Brain pericyte (primary cell): ENCODE results near the gene ZDHHC13.
"Not testable (repeated sequence)": the region's sequence is repeated elsewhere in the genome, so short reads cannot be mapped to it uniquely, and the experiment has no call there.

Experiments
- DNase-seq: peaks from one replicate; pipeline ENCODE4 v3.0.0-alpha.2; 2012; ENCODE audit warnings: low read depth, low spot score

ZDHHC13 gene

DNA sequence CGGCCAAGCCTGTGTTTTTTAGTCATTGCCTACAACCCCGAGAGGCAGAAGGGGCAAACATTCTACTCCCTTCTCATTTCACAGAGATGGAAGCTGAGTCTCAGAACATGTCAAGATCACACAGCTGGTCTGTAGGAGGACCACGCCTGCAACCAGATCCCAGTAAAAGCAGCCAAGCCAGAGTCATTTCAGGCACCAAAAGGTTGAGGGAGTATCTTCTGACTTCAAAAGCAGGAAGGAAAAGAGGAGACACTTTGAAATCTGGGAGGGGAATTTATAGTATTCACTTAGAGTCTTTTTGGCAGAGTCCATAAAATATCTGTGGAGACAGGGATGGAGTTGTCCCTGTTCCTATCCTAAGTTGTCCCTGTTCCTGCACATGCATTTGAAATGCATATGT lies 17.9 kb upstream of the ZDHHC13 start:
- no peak for DNase-seq

DNA sequence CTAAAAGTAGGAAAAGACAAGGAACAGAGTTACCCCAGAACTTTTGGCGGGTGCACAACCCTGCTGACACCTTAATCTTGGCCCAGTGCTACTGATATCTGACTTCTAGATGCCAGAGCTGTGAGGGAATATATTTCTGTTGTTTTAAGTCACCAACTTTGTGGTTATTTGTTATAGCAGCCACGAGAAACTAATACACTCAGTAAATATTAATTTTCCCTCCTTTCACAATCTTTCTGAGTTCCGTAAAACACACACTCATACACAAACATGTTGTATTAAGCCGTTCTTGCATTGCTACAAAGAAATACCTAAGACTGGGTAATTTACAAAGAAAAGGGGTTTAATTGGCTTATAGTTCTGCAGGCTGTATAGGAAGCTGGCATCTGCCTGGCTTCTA lies 16.1 kb upstream of the ZDHHC13 start:
- no peak for DNase-seq

DNA sequence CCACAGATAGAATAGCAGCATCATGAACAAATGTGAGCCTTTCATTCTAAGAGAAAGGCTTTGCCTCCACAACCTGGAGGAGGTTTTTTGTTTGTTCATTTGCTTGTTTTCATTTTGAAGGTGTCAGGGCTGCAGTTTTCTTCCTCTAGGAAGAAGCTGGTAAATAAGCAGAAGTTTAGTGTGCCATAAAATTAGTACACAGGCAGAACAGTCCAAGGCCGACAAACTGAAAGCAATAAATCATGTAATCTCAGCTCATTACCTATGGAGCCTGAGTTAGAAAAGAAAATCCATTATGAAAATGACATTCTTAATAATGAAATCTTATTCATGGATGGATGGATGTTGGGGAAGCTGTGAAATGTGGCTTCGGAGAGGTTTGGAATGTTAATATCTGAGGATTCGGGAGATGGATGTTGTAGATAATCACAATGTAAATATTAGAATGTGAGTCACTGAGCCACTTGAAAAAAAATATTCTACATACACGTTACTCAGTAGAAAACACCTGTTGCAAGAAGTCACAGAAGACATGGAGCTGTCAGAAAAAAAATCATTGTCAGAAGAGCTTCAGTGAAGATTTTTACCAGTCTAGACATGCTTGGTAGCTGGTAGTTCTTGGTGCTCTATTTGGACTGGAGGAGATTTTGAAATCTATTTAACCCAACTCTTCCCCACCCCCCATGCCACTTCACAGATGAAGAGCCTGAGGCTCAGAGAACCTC lies 15.0 kb upstream of the ZDHHC13 start:
- no peak for DNase-seq

DNA sequence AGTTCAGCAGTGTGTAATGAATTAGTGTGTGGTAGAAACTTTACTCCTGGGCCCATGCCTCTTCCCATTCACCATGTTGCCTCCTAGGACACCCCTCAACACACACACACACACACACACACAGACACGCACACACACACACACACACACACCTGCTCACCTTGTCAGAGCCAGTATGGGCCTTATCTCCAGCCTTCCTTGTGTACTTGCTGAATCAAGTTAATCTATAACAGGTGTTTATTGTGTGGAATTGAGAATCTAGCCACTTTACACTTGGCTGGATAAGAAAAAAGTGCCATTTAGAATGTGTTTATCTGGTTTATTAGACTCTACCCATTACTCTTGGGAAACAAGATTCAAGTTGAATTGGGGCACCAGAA lies 14.5 kb upstream of the ZDHHC13 start:
- DNase-seq = no peak

DNA sequence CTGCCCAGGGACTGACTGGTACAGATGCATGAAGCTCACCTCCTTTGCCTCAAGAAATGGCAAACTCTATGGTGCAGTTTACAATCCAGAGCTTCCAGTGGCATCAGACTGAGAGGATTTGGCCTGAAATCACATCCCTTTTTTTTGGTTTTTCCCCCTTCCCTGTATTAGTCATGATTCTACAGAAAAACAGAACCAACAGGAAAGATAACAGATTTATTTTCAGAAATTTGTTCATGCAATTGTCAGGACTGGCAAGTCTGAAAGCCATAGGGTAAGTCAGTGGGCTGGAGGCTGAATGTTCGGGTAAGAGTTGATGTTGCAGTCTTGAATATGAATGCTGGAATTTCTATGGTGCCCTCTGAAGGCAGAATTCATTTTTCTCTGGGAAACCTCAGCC lies 12.0 kb upstream of the ZDHHC13 start:
- DNase-seq = no peak

DNA sequence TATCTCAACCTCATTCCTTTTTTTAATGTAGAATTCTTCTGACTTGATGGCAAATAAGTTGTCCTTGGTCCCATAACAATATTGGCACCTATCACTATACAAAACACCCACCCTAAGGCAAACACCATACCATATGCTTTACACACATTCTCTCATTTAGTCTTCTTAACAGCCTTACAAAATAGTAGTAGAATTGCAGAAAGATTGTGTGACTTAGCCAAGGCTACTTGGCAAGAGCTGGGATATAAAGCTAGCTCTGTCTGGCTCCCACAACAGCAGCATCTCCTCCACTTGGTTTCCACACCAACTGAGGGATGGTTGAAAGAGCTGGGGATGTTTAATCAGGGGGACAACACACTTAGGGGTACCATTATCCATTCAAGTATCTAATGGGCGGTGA lies 9.8 kb upstream of the ZDHHC13 start:
- no peak for DNase-seq

DNA sequence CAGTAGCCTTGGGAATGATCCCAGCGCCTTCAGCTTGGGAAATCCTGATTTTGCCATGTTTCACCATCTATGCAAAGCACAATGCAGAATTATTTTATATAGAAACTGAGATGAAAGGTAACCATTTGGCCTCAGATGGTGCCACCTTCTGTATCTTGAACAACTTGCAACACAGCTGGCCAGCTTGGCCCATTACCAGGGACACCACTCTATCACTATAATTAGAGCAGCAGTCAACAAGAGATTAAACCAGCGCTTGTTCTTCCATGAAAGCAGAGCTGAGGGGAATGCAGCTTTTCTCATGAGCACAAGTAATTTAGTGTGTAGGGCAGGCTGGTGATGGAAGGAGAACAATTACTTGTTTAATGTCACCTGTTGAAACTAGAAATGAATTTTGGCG lies 6.7 kb upstream of the ZDHHC13 start:
- no peak for DNase-seq

DNA sequence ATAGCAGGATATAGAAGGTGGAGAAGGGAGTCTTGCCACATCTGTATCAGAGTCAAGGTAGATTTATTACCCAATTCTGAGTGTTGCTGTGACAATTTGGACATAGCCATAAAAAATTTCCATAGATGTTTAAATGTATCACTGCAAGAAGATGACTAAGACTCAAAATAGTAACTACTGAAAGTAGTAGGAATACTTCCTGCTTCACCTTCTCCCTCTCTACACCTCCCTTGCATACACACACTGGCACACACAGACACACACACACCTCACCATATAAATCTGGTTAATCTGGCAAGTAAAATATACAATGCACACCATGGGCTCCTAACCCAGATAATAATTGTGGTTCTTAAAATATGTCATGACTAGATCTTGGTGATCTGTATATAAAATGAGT lies 5.2 kb upstream of the ZDHHC13 start:
- no peak for DNase-seq

DNA sequence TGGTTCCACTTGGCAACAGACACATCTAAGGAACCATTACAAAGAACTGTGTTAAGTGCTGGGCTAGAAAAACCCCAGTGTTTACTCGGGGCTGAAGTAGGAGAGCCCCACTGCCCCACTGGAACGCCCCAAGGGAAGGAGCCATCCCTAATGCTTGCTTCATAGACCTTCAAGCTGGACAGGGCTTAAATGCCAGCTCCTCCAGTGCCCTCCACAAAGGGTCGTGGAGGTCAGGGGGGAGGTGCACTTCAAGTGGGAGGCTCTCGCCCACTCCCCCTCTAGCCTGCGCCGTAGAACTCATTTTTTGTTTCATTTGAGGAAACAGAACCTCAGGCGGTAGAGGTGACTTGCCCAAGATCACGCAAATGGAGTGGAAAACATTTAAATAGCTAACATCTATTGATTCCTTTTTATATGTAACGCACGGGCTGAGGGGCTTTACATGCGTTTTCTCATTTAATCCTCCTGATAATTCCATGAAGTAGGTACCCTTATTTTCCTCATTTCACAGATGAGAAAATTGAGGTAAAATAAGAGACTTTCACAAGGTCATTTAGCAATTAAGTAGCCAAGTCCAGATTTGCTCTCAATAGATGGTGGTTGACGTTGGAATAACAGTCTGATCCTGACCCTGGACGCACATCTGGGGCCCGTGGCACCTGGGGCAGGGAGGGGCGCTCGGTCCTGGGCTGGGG lies 545 bp upstream of the ZDHHC13 start:
- no peak for DNase-seq

DNA sequence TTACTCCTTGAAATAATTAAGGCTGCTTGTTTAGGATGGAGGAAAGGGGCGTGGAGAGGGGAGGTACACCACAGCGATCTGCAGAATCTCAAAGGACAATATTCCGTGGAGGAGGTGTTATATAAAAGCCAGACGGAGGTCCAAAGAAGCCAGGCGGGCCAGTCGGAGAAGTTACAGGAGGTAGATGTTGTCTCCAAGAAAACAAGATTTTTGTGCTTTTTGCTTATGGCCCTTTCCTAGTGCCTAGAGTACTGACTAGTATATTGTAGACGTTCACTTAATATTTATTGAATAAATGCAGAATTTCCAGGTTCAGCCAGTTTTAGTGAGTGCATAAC lies 761 bp downstream of the ZDHHC13 start:
- DNase-seq = no peak

DNA sequence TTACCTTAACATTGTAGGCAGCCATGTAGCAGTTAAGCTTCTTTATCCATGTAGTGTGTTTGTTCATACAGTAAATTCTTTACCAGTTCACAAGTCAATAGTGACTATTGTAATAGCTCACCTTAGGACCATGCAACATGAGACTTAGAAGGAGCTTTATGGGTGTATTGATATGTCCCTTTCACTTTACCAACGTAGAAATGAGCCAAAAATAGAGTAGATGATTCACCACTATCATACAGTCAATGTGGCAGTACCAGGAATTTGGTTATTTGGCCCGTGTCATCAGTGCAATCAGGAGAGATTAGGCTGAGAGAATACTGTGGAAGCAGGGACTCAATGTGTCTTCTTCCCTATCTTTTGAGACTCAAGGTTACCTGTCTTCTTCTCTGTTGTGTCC lies 4.7 kb downstream of the ZDHHC13 start:
- DNase-seq = no peak

DNA sequence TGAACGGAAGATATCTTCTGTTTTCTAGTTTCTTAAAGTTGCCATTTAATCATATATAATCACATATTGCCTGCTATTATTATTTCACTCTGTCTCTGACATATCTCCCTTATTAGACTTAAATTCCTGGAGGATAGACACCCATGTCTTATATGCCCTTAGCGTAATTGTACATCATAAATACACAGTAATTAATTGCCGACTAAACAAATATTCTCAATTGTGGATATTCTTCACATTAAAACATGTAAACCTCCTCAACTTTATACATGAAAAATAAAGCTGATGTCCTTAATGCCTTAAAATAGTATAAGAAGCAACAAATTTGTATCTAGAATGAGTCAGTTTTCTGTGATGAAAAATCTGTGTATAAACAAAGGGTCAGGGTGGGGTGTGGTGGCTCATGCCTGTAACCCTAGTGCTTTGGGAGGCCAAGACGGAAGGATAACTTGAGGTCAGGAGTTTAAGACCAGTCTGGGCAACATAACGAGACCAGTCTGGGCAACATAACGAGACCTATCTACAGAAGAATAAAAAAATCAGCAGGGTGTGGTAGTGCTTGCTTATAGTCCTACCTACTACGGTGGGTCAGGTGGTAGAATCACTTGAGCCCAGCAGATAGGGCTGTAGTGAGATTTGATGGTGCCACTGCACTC lies 6.1 kb downstream of the ZDHHC13 start:
- DNase-seq = no peak

DNA sequence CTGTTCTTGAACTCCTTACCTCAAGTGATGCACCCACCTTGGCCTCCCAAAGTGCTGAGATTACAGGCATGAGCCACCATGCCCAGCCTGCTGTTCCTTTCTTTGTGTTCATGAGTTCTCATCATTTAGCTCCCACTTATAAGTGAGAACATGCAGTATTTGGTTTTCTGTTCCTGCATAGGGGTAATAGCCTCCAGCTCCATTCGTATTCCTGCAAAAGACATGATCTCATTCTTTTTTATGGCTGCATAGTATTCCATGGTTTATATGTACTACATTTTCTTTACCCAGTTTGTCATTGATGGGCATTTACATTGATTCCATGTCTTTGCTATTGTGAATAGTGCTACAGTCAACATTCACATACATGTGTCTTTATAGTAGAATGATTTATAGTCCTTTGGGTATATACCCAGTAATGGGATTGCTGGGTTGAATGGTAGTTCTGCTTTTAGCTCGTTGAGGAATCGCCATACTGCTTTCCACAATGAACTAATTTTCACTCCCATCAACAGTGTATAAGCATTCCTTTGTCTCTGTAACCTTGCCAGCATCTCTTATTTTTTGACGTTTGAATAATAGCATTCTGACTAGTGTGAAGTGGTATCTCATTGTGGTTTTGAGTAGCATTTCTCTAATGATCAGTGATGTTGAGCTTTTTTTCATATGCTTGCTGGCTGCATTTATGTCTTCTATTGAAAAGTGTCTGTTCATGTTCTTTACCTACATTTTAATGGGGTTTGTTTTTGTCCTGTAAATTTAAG lies 9.8 kb downstream of the ZDHHC13 start:
- DNase-seq = not testable (repeated sequence)

DNA sequence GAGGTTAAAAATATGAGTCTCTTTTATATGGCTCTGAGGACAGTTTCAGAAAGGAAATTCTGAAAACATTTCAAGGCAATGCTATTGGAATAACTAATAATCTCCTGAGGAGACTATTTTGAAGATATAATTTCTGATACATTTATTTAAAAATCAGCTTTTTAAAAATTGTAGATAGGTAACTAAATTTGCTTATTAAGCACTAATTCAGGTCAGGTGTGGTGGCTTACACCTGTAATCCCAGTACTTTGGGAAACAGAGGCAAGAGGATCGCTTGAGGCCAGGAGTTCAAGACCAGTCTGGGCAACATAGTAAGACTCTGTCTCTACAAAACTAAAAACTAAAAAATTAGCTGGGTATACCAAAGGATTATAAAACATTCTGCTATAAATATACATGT lies 17.0 kb downstream of the ZDHHC13 start:
- no peak for DNase-seq

DNA sequence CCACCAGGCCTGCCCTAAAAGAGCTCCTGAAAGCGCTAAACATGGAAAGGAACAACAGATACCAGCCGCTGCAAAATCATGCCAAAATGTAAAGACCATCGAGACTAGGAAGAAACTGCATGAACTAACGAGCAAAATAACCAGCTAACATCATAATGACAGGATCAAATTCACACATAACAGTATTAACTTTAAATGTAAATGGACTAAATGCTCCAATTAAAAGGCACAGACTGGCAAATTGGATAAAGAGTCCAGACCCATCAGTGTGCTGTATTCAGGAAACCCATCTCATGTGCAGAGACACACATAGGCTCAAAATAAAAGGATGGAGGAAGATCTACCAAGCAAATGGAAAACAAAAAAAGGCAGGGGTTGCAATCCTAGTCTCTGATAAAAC lies 19.9 kb downstream of the ZDHHC13 start:
- not testable (repeated sequence) for DNase-seq

DNA sequence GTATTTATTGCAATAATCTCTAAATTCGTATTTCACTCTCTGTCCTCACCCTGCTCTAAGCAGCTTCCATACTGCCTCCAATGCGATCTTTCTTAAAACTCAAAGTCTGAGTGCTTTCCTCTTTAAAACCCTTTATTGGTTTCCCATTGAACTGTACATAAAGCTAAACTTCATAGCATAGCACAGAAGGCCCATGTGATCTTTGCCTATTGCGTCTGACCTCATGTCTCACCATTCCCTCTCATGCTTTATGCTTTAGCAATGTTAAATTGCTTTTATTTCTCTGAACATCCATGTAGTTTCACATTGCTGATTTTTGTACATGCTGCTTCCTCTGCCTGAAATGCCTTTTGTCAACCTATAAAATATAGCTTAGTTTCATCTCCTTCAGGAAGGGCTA lies 28.4 kb downstream of the ZDHHC13 start:
- DNase-seq = no peak

DNA sequence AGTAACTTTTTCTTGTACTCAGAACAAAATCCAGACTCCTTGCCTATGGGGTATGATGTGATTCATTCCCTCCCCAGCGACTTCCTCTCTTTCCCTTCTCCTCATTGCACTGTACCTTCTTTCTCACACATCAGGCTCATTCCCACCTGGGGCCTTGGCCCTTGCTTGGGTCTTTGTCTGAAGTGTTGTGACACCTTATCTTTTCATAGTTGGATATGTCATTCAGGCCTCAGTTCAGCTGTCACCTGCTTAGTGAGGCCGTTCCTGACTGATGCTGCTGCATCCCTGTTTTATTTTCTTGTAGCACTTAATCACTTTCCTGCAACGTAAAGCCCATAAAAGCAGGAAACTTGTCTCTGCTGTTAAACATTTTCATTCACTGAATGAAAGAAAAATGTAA lies 39.9 kb downstream of the ZDHHC13 start:
- DNase-seq = no peak

DNA sequence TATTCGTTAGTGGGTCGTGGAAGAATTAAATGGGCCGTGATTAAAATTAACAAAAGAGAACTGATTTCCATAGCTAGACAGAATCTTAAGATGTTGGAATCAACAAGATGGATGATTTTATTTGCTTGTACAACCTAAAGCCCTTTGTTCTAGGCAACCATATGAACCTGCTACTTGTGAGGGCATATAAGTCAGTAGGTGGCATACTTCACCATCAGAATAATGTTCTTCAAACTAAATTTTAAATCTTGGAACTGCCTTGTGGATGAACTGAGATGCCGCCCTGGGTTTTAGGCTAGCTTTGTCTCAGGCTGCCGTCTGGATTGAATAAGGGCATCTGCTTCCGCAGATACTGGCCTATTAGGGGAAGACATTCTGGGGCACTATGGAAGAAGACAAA lies 43.9 kb downstream of the ZDHHC13 start:
- no peak for DNase-seq

DNA sequence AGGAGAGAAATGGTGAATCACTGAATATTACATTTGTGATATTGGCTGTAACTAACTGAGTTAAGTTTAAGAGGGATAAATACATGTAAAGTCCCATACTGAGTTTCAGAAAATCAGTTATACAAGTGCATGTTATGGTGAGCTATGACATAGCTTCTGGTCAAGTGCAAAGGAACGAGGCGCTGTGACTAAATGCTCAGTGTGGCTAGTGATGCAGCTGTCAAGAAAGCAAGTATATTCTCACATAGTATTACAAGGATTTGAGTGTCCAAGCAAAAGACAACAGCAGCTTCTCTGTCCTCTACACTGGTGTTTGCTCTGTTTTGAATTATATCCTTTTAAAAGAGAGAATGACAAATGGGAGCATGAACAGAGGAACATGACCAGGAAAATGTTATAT lies 44.7 kb downstream of the ZDHHC13 start:
- no peak for DNase-seq

DNA sequence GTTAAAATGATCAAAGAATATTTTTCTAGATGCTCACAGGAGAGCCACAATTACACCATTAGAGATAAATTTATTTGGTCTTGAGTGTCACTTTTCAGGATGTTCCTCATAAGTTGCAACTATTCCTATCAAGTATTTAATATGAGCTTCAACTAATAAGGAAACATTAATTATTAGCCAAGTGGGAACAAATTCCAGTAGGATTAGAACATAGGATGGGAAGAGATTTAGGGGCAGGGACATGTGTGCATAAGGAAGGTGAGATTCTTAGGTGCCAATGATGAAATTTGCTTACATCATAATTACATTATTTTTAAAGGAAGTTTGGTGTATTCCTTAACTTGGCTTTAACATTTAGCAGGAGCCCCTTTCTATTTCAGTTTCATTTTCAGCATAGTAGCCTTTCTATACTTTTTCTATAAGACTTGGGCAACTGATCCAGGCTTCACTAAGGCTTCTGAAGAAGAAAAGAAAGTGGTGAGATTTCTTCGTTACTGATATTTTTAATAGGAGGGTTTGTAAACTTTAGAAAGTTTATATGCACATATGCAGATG lies 46.1 kb downstream of the ZDHHC13 start:
- no peak for DNase-seq

DNA sequence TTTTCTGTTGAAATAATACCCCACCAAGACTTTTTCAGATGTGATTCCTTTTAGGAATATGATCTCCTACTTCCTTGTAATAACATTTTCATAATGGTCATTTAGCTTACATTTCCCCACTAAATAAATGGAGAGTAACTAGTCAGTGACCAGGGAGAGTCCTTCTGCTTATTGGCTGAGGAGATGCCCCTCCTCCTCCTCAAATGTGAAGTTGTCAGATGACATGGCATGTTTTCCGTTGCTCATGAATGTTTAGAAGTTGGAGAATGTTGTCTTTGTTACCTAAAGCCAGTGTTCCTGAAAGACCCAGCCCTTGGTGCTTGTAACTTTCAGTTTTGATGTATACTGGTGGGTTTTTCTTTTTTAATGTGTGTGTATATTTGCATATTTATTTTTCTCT lies 46.6 kb downstream of the ZDHHC13 start:
- no peak for DNase-seq

DNA sequence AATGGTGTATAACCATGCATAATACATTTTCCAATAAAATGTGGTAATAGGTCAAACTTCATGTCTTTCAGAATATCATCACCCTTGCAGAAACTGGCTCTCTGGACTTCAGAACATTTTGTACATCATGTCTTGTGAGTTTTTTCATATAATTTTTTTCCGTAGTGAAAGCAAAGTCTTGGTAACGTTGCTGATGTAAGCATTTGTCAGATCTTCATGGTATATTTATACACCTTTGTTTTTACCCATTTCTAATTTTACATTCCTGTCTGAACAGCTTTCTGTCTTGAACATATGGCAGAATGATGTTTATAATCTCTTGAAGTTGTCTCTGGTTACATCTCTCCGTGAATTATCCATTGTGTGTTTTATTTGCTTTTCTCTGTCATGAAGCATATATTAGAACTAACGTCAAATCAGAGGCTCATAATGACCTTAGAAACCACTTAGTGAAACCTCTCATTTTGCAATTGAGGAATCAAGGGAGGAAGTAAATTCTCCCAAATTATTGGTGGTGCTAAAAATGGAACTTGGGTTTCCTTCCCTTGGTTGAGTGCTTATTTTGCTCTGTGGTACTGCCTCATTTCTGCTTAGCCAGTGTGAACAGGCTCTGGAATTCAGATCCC lies 47.4 kb downstream of the ZDHHC13 start:
- no peak for DNase-seq
